IMR-90 (cell line): ENCODE results near the gene RALGAPA1. TPM values are rescaled to one million over a fixed set of nuclear protein-coding genes. Genes with fewer than 3 reads are reported as not detected.

ENCODE experiments used
- ATAC-seq: fragments of 200-7000 bp; cut with Tn5 transposase; 2 replicates; pipeline ENCODE4 v1.9.1; 2020; ENCODE audit warnings: low read depth, mild to moderate bottlenecking, moderate library complexity
- BruUV-seq: library from RNA; stranded (reverse); fragments of 400-500 nt; replicated peaks from 2 replicates; lab custom pipeline; 2021; lab: Mats Ljungman, UMichigan
- CTCF ChIA-PET: fragments of 300-600 bp; formaldehyde crosslinking; extraction: SDS; loops from one replicate; lab custom pipeline; 2021; ENCODE audit warnings: antibody characterized with exemption; lab: Yijun Ruan, JAX
- POLR2A ChIA-PET: fragments of 300-600 bp; sonication (Branson Sonifier 250); formaldehyde crosslinking; loops from one replicate; lab custom pipeline; 2022; ENCODE audit warnings: antibody characterized with exemption; ENCODE audit not compliant: unreplicated experiment; lab: Charles Lee
- DNase-seq: peaks from one replicate; pipeline ENCODE4 v3.0.0; 2013
- H2AFZ ChIP-seq: replicated peaks from 2 replicates; pipeline ENCODE3; 2013; ENCODE audit warnings: low read length, mild to moderate bottlenecking; ENCODE audit not compliant: poor library complexity
- H2AK5ac ChIP-seq: 2 replicates; pipeline ENCODE4 v1.6.1; 2013; ENCODE audit warnings: low read depth, low read length, inconsistent platforms
- H2AK9ac ChIP-seq: replicated peaks from 2 replicates; pipeline ENCODE3; 2013; ENCODE audit warnings: mild to moderate bottlenecking, low read depth, low read length, moderate library complexity; ENCODE audit not compliant: poor library complexity
- H2BK120ac ChIP-seq: 2 replicates; pipeline ENCODE4 v1.6.1; 2013; ENCODE audit warnings: low read depth, low read length, inconsistent platforms
- H2BK15ac ChIP-seq: 3 replicates; pipeline ENCODE4 v1.6.1; 2013; ENCODE audit warnings: low read depth, low read length, inconsistent platforms
- H2BK20ac ChIP-seq: 2 replicates; pipeline ENCODE4 v1.6.1; 2013; ENCODE audit warnings: low read depth, mild to moderate bottlenecking, inconsistent platforms, low read length, moderate library complexity
- H2BK5ac ChIP-seq: 2 replicates; pipeline ENCODE4 v1.6.1; 2013; ENCODE audit warnings: mild to moderate bottlenecking, low read depth, low read length, inconsistent platforms; ENCODE audit not compliant: poor library complexity, severe bottlenecking
- H3K14ac ChIP-seq: replicated peaks from 2 replicates; pipeline ENCODE4 v1.6.1; 2013; ENCODE audit warnings: low read depth, low read length, inconsistent platforms
- H3K18ac ChIP-seq: 2 replicates; pipeline ENCODE4 v1.6.1; 2013; ENCODE audit warnings: low read depth, low read length, control low read depth
- H3K23ac ChIP-seq: 2 replicates; pipeline ENCODE4 v1.6.1; 2013; ENCODE audit warnings: low read depth, low read length, inconsistent platforms
- H3K27ac ChIP-seq: 2 replicates; pipeline ENCODE4 v1.5.1; 2013; ENCODE audit warnings: mild to moderate bottlenecking, control low read depth, low read length; ENCODE audit not compliant: insufficient read depth
- H3K27me3 ChIP-seq: 2 replicates; pipeline ENCODE4 v1.6.1; 2013; ENCODE audit warnings: low read length; ENCODE audit not compliant: control insufficient read depth, insufficient read depth
- H3K36me3 ChIP-seq: 2 replicates; pipeline ENCODE4 v1.6.1; 2013; ENCODE audit warnings: low read length, mixed read lengths; ENCODE audit not compliant: control insufficient read depth, insufficient read depth
- H3K4ac ChIP-seq: 2 replicates; pipeline ENCODE4 v1.6.1; 2013; ENCODE audit warnings: low read depth, low read length, inconsistent platforms
- H3K4me1 ChIP-seq: 2 replicates; pipeline ENCODE4 v1.6.1; 2013; ENCODE audit warnings: low read length, mixed read lengths; ENCODE audit not compliant: control insufficient read depth, insufficient read depth
- H3K4me2 ChIP-seq: 2 replicates; pipeline ENCODE4 v1.6.1; 2013; ENCODE audit warnings: low read depth, mild to moderate bottlenecking, control low read depth, low read length, moderate library complexity
- H3K4me3 ChIP-seq: 2 replicates; pipeline ENCODE4 v1.5.1; 2013; ENCODE audit warnings: low read depth, mild to moderate bottlenecking, control low read depth, low read length, moderate library complexity; ENCODE audit not compliant: insufficient read depth
- H3K56ac ChIP-seq: 2 replicates; pipeline ENCODE4 v1.6.1; 2013; ENCODE audit warnings: low read length, inconsistent platforms; ENCODE audit not compliant: insufficient read depth; ENCODE audit errors: extremely low read depth
- H3K79me1 ChIP-seq, 2 experiments: 2 replicates each; pipeline ENCODE4 v1.6.1; 2013; ENCODE audit warnings: low read length in 2 of 2, inconsistent platforms in 1 of 2, low read depth in 1 of 2
- H3K9ac ChIP-seq: 2 replicates; pipeline ENCODE4 v1.6.1; 2013; ENCODE audit warnings: low read depth, low read length, control low read depth
- H3K9me1 ChIP-seq: 2 replicates; pipeline ENCODE4 v1.6.1; 2013; ENCODE audit warnings: low read length, inconsistent platforms; ENCODE audit not compliant: insufficient read depth
- H3K9me3 ChIP-seq: 2 replicates; pipeline ENCODE4 v1.6.1; 2013; ENCODE audit warnings: low read length; ENCODE audit not compliant: control insufficient read depth, insufficient read depth
- H4K20me1 ChIP-seq: 2 replicates; pipeline ENCODE4 v1.6.1; 2013; ENCODE audit warnings: low read length, inconsistent platforms; ENCODE audit not compliant: insufficient read depth
- H4K5ac ChIP-seq: 2 replicates; pipeline ENCODE4 v1.6.1; 2013; ENCODE audit warnings: mild to moderate bottlenecking, low read depth, low read length, control low read depth
- H4K8ac ChIP-seq, 2 experiments: 2 replicates each; pipeline ENCODE4 v1.6.1; 2013; ENCODE audit warnings: low read depth in 2 of 2, low read length in 2 of 2, control low read depth in 1 of 2, inconsistent platforms in 1 of 2
- H4K91ac ChIP-seq: 2 replicates; pipeline ENCODE4 v1.6.1; 2013; ENCODE audit warnings: low read depth, low read length, inconsistent platforms; ENCODE audit not compliant: insufficient read depth
- MAZ ChIP-seq: IDR thresholded peaks from 2 replicates; pipeline ENCODE4 v1.6.1; 2012; ENCODE audit warnings: low read depth, mild to moderate bottlenecking, low read length, improper control_type of control experiment, moderate library complexity, borderline replicate concordance
- MXI1 ChIP-seq: IDR thresholded peaks from 2 replicates; pipeline ENCODE4 v1.6.1; 2012; ENCODE audit warnings: low read depth, mild to moderate bottlenecking, low read length, moderate library complexity, borderline replicate concordance
- NFE2L2 ChIP-seq: fragments of 150-350 bp; IDR thresholded peaks from 2 replicates; pipeline ENCODE4 v1.6.1; 2016; ENCODE audit warnings: low read depth, mild to moderate bottlenecking, low read length
- POLR2A ChIP-seq: IDR thresholded peaks from 2 replicates; pipeline ENCODE4 v1.6.1; 2012; ENCODE audit warnings: mild to moderate bottlenecking, low read depth, low read length
- RCOR1 ChIP-seq: IDR thresholded peaks from 2 replicates; pipeline ENCODE4 v1.6.1; 2012; ENCODE audit warnings: mild to moderate bottlenecking, low read length, improper control_type of control experiment; ENCODE audit not compliant: insufficient replicate concordance
- RFX5 ChIP-seq: IDR thresholded peaks from 2 replicates; pipeline ENCODE4 v1.8.0; 2012; ENCODE audit warnings: low read depth, mild to moderate bottlenecking, low read length, moderate library complexity
- SMC3 ChIP-seq: fragments of 150-350 bp; IDR thresholded peaks from 2 replicates; pipeline ENCODE4 v1.6.1; 2016; ENCODE audit warnings: low read depth, mild to moderate bottlenecking, antibody characterized with exemption, low read length, moderate library complexity
- dilution Hi-C: fragments of 300-500 bp; cut with HindIII; formaldehyde crosslinking; loops from one replicate; pipeline ENCODE4 v1.14.3; 2018; ENCODE audit warnings: low sequenced_read_pairs; ENCODE audit not compliant: unreplicated experiment
- in situ Hi-C: fragments of 300-500 bp; cut with MboI; formaldehyde crosslinking; loops from 3 replicates; pipeline ENCODE4 v1.14.3; 2019; ENCODE audit warnings: low sequenced_read_pairs, inconsistent platforms, mixed read lengths
- intact Hi-C: fragments of 100-400 bp; cut with micrococcal nuclease; formaldehyde crosslinking; loops from 2 replicates; pipeline ENCODE4 v1.10.0; 2022
- polyA plus RNA-seq, 3 experiments: library from polyadenylated mRNA; depleted of rRNA; stranded (reverse); fragments of >200 nt; gene quantifications; 2 replicates each; pipeline ENCODE4 v1.2.3, GENCODE V29; 2012; ENCODE audit warnings: low replicate concordance in 1 of 3
- total RNA-seq: library from RNA; depleted of rRNA; stranded (reverse); fragments of >200 nt; gene quantifications from 2 replicates; pipeline ENCODE4 v1.2.3, GENCODE V29; 2012
- TF ChIP-seq, protein P1 (sequence below): conservative IDR thresholded peaks from 2 replicates; pipeline ENCODE4 v1.5.1; 2012; ENCODE audit warnings: mild to moderate bottlenecking, low read depth, low read length, improper control_type of control experiment

The RALGAPA1 gene
- total and polyA plus RNA-seq, 2 of the 4 experiments (the other 2 are of a cell fraction), result 5.1 to 25.6 TPM

GRCh38 chr14:35557221-35557747 lies 251.8 kb downstream of the RALGAPA1 start:
- Histone ChIP-seq H2BK20ac (no peak overlapping the region), H3K4ac (no peak overlapping the region), H3K23ac (no peak overlapping the region), H2AK5ac (no peak overlapping the region), H3K36me3 (no peaks in the 10 kb centered on the region), H4K20me1 (no peaks in the 10 kb centered on the region), H3K56ac (no peak overlapping the region), H3K9ac (no peak overlapping the region), H3K27me3 (no peaks in the 10 kb centered on the region), H2BK120ac (no peak overlapping the region), H3K27ac (no peak overlapping the region), H3K4me1 (no peaks in the 10 kb centered on the region), H3K9me1 (no peaks in the 10 kb centered on the region), H2BK15ac (no peak overlapping the region), H3K4me3 (no peak overlapping the region), H3K79me1 (no peaks in the 10 kb centered on the region), H3K4me2 (no peak overlapping the region), H3K14ac (no peak overlapping the region), H3K18ac (no peak overlapping the region), H2AK9ac (no peak overlapping the region), H3K9me3 (no peaks in the 10 kb centered on the region), H4K8ac (no peak overlapping the region), H2AFZ (no peak overlapping the region), H2BK5ac (no peak overlapping the region), H4K91ac (no peak overlapping the region), H4K5ac (no peak overlapping the region)
- POLR2A ChIA-PET, result no interaction called here
- CTCF ChIA-PET, result no interaction called here
- no TSS peak for BruUV-seq
- ATAC-seq (no peak), DNase-seq (no peak)
- dilution Hi-C loops (no loop called here), intact Hi-C loops (no loop called here), in situ Hi-C loops (no loop called here)
- TF ChIP-seq NFE2L2, result no peak
- TF ChIP-seq SMC3, result no peak
- TF ChIP-seq RFX5, result no peak
- TF ChIP-seq POLR2A, result no peak
- no peak for TF ChIP-seq MXI1
- TF ChIP-seq MAZ, result no peak
- no peak for TF ChIP-seq RCOR1
- TF ChIP-seq, protein P1, sequence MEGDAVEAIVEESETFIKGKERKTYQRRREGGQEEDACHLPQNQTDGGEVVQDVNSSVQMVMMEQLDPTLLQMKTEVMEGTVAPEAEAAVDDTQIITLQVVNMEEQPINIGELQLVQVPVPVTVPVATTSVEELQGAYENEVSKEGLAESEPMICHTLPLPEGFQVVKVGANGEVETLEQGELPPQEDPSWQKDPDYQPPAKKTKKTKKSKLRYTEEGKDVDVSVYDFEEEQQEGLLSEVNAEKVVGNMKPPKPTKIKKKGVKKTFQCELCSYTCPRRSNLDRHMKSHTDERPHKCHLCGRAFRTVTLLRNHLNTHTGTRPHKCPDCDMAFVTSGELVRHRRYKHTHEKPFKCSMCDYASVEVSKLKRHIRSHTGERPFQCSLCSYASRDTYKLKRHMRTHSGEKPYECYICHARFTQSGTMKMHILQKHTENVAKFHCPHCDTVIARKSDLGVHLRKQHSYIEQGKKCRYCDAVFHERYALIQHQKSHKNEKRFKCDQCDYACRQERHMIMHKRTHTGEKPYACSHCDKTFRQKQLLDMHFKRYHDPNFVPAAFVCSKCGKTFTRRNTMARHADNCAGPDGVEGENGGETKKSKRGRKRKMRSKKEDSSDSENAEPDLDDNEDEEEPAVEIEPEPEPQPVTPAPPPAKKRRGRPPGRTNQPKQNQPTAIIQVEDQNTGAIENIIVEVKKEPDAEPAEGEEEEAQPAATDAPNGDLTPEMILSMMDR, result no peak
